GM19395 (cell line): ENCODE data around the gene TOX2.

Experiments
- ATAC-seq: cut with Tn5 transposase; IDR thresholded peaks from one replicate; pipeline ENCODE4 v1.9.1; 2021; ENCODE audit warnings: mild to moderate bottlenecking, moderate library complexity; ENCODE audit not compliant: unreplicated experiment

Gene TOX2

GRCh38 chr20:44052166-44052565 lies 137.5 kb downstream of the TOX2 start:
- no peak for ATAC-seq

GRCh38 chr20:44053046-44053445 lies 138.4 kb downstream of the TOX2 start:
- no peak for ATAC-seq

- no peak for ATAC-seq
These were observed 139.5 kb downstream of the TOX2 start for GRCh38 chr20:44054118-44054517.

- no peak for ATAC-seq
These were observed 140.2 kb downstream of the TOX2 start for GRCh38 chr20:44054849-44055248.

- ATAC-seq: no peak
These were observed 141.5 kb downstream of the TOX2 start for GRCh38 chr20:44056010-44056698.

GRCh38 chr20:44057698-44058675 lies 143.3 kb downstream of the TOX2 start:
- no peak for ATAC-seq

- ATAC-seq: no peak
These were observed 150.1 kb downstream of the TOX2 start for GRCh38 chr20:44064501-44065400.

- no peak for ATAC-seq
These were observed 151.0 kb downstream of the TOX2 start for GRCh38 chr20:44065401-44066340.

- no peak for ATAC-seq
These were observed 152.3 kb downstream of the TOX2 start for GRCh38 chr20:44066645-44067606.

- ATAC-seq: no peak
These were observed 153.0 kb downstream of the TOX2 start for GRCh38 chr20:44067650-44068081.

GRCh38 chr20:44068316-44069201 lies 153.9 kb downstream of the TOX2 start:
- peak; percentile 26 for ATAC-seq

- peak; percentile 77 for ATAC-seq
These were observed 154.8 kb downstream of the TOX2 start for GRCh38 chr20:44069203-44070011.

- no peak for ATAC-seq
These were observed 155.7 kb downstream of the TOX2 start for GRCh38 chr20:44070139-44070900.

- ATAC-seq: no peak
These were observed 156.4 kb downstream of the TOX2 start for GRCh38 chr20:44071057-44071456.

- no peak for ATAC-seq
These were observed 157.0 kb downstream of the TOX2 start for GRCh38 chr20:44071526-44072111.

GRCh38 chr20:44072384-44072783 lies 157.7 kb downstream of the TOX2 start:
- no peak for ATAC-seq
